Naive thymus-derived CD4-positive, alpha-beta T cell (primary cell): ENCODE results near the gene SEMA3A. TPM values are rescaled to one million over a fixed set of nuclear protein-coding genes. Genes with fewer than 3 reads are reported as not detected.
"Not testable (repeated sequence)": the region's sequence is repeated elsewhere in the genome, so short reads cannot be mapped to it uniquely, and the experiment has no call there.

Experiments used
- ATAC-seq: fragments of 150-1000 bp; cut with Tn5 transposase; 2 replicates; pipeline ENCODE4 v1.10.0; 2021; ENCODE audit warnings: mild to moderate bottlenecking, moderate library complexity
- CTCF ChIA-PET: fragments of 350-600 bp; sonication (Branson Sonifier 250); formaldehyde crosslinking; loops from one replicate; lab custom pipeline; 2021; ENCODE audit warnings: antibody characterized with exemption; lab: Charles Lee
- POLR2A ChIA-PET: fragments of 350-600 bp; sonication (Branson Sonifier 250); formaldehyde crosslinking; loops from one replicate; lab custom pipeline; 2021; ENCODE audit warnings: antibody characterized with exemption, inconsistent platforms; lab: Charles Lee
- DNase-seq, 9 donors: peaks; one replicate each; pipeline versions ENCODE4 v3.0.0 to v3.0.0-alpha.2; 2020 to 2022; ENCODE audit warnings: mixed read lengths in 1 of 9
- H3K27ac ChIP-seq: one replicate; pipeline ENCODE4 v1.7.0; 2013; ENCODE audit warnings: mild to moderate bottlenecking, low read depth, low read length, moderate library complexity
- H3K27me3 ChIP-seq, 2 donors: one replicate each; pipeline ENCODE4 v1.7.0; 2013; ENCODE audit warnings: low read length in 2 of 2, mild to moderate bottlenecking in 2 of 2, moderate library complexity in 2 of 2; ENCODE audit not compliant: control insufficient read depth in 2 of 2, insufficient read depth in 2 of 2
- H3K36me3 ChIP-seq, 3 experiments: 1 replicate in 2 of 3; 2 replicates in 1 of 3; pipeline ENCODE4 v1.7.0; 2013; ENCODE audit warnings: low read length in 3 of 3, mild to moderate bottlenecking in 3 of 3, moderate library complexity in 1 of 3; ENCODE audit not compliant: insufficient read depth in 3 of 3, control insufficient read depth in 2 of 3
- H3K4me1 ChIP-seq, 2 donors: one replicate each; pipeline ENCODE4 v1.7.0; 2013; ENCODE audit warnings: low read length in 2 of 2, mild to moderate bottlenecking in 2 of 2, moderate library complexity in 1 of 2; ENCODE audit not compliant: control insufficient read depth in 2 of 2, insufficient read depth in 2 of 2
- H3K4me3 ChIP-seq: 2 replicates; pipeline ENCODE4 v1.7.0; 2013; ENCODE audit warnings: mild to moderate bottlenecking, low read length
- H3K9me3 ChIP-seq, 3 experiments: 1 replicate in 2 of 3; 2 replicates in 1 of 3; pipeline ENCODE4 v1.7.0; 2013; ENCODE audit warnings: low read length in 3 of 3; ENCODE audit not compliant: control insufficient read depth in 2 of 3
- H3K27ac Mint-ChIP-seq, 9 donors: one replicate each; pipeline ENCODE4 v1.8.0; 2020 to 2022; ENCODE audit warnings: mixed read lengths in 9 of 9, mild to moderate bottlenecking in 8 of 9, moderate library complexity in 5 of 9, inconsistent platforms in 2 of 9
- H3K27me3 Mint-ChIP-seq, 5 donors: one replicate each; pipeline ENCODE4 v1.8.0; 2021 to 2022; ENCODE audit warnings: mixed read lengths in 5 of 5, mild to moderate bottlenecking in 1 of 5
- H3K36me3 Mint-ChIP-seq, 5 donors: one replicate each; pipeline ENCODE4 v1.8.0; 2020 to 2022; ENCODE audit warnings: mixed read lengths in 5 of 5, mild to moderate bottlenecking in 3 of 5, inconsistent platforms in 1 of 5
- H3K4me1 Mint-ChIP-seq, 7 donors: one replicate each; pipeline ENCODE4 v1.8.0; 2020 to 2022; ENCODE audit warnings: mixed read lengths in 7 of 7, mild to moderate bottlenecking in 3 of 7, inconsistent platforms in 1 of 7
- H3K4me3 Mint-ChIP-seq, 10 donors: one replicate each; pipeline ENCODE4 v1.8.0; 2020 to 2022; ENCODE audit warnings: mild to moderate bottlenecking in 10 of 10, mixed read lengths in 10 of 10, moderate library complexity in 6 of 10, inconsistent platforms in 2 of 10
- H3K9me3 Mint-ChIP-seq, 11 donors: one replicate each; pipeline ENCODE4 v1.8.0; 2020 to 2022; ENCODE audit warnings: mixed read lengths in 11 of 11, mild to moderate bottlenecking in 4 of 11, inconsistent platforms in 1 of 11, moderate library complexity in 1 of 11
- intact Hi-C, 2 donors: fragments of 100-400 bp; cut with micrococcal nuclease; formaldehyde crosslinking; loops; one replicate each; pipeline ENCODE4 v1.15.1; 2023
- polyA plus RNA-seq, 2 donors: library from polyadenylated mRNA; unstranded; fragments of 300-500 nt; fragmentation: Illumina TruSeq; gene quantifications; one replicate each; pipeline ENCODE4 v1.2.3, GENCODE V29; 2021
- total RNA-seq, 6 experiments: library from RNA in 5 of 6; stranded (reverse) in 5 of 6; gene quantifications; 1 replicate in 5 of 6; 2 replicates in 1 of 6; pipeline ENCODE4 v1.2.3 and lab custom pipeline; 2021 to 2026

Gene SEMA3A
- total and polyA plus RNA-seq, 7 experiments from 2014 or later, result 0.29 to 3.0 (median 1.3) TPM

- Mint-ChIP-seq H3K9me3 (peaks cover 0 to 5% (median 0%) of the 10 kb centered on the region in 11 donors), H3K36me3 (no peaks in the 10 kb centered on the region), H3K4me3 (no peak overlapping the region), H3K27ac (no peak overlapping the region), H3K27me3 (peaks cover 0 to 5% (median 0%) of the 10 kb centered on the region in 5 donors), H3K4me1 (peaks cover 0 to 6% (median 0%) of the 10 kb centered on the region in 7 donors)
- POLR2A ChIA-PET, result no interaction called here
- H3K27ac ChIP-seq, result no peak overlapping the region
- no peaks in the 10 kb centered on the region for H3K27me3 ChIP-seq
- no peak overlapping the region for H3K4me3 ChIP-seq
- H3K36me3 ChIP-seq, result no peaks in the 10 kb centered on the region
- ATAC-seq (no peak), DNase-seq (no peak)
- intact Hi-C loops, result no loop called here
- H3K4me1 ChIP-seq, result no peaks in the 10 kb centered on the region
- H3K9me3 ChIP-seq, result no peaks in the 10 kb centered on the region
- CTCF ChIA-PET, result no interaction called here
Measured at GRCh38 chr7:84216472-84216871, 21.9 kb upstream of the SEMA3A start.

- H3K4me1 Mint-ChIP-seq, intact Hi-C loops, H3K4me3 Mint-ChIP-seq, H3K27ac ChIP-seq, H3K36me3 Mint-ChIP-seq, H3K36me3 ChIP-seq, H3K27me3 Mint-ChIP-seq, H3K9me3 Mint-ChIP-seq, H3K9me3 ChIP-seq, CTCF ChIA-PET, H3K27ac Mint-ChIP-seq, H3K4me3 ChIP-seq, DNase-seq, H3K27me3 ChIP-seq, H3K4me1 ChIP-seq, ATAC-seq: not testable (repeated sequence)
- POLR2A ChIA-PET, result interaction anchor here (0.6 kb wide), 1 partner anchor 55 kb away, joined by 3 read pairs; no protein-coding TSS in a partner anchor
Measured at GRCh38 chr7:84214757-84215156, 20.2 kb upstream of the SEMA3A start.

- H3K27me3 ChIP-seq, result no peaks in the 10 kb centered on the region
- no peaks in the 10 kb centered on the region for H3K4me1 Mint-ChIP-seq
- POLR2A ChIA-PET, result no interaction called here
- H3K4me3 Mint-ChIP-seq, result no peak overlapping the region
- H3K27ac ChIP-seq, result no peak overlapping the region
- no peaks in the 10 kb centered on the region for H3K36me3 ChIP-seq
- H3K4me3 ChIP-seq, result no peak overlapping the region
- ATAC-seq (no peak), DNase-seq (no peak)
- no peaks in the 10 kb centered on the region for H3K4me1 ChIP-seq
- H3K27ac Mint-ChIP-seq, result no peak overlapping the region
- peaks cover 0 to 1% (median 0%) of the 10 kb centered on the region in 5 donors for H3K27me3 Mint-ChIP-seq
- peaks cover 0 to 1% (median 0%) of the 10 kb centered on the region in 11 donors for H3K9me3 Mint-ChIP-seq
- CTCF ChIA-PET, result no interaction called here
- H3K9me3 ChIP-seq, result no peaks in the 10 kb centered on the region
- H3K36me3 Mint-ChIP-seq, result no peaks in the 10 kb centered on the region
- intact Hi-C loops, result no loop called here
Measured at GRCh38 chr7:84210301-84210700, 15.7 kb upstream of the SEMA3A start.

- CTCF ChIA-PET, result no interaction called here
- Histone ChIP-seq H3K36me3 (no peaks in the 10 kb centered on the region), H3K4me3 (no peak overlapping the region), H3K9me3 (no peaks in the 10 kb centered on the region), H3K27ac (no peak overlapping the region), H3K27me3 (no peaks in the 10 kb centered on the region), H3K4me1 (no peaks in the 10 kb centered on the region)
- intact Hi-C loops, result no loop called here
- no peak for ATAC-seq
- Mint-ChIP-seq H3K36me3 (no peaks in the 10 kb centered on the region), H3K27ac (no peak overlapping the region), H3K4me3 (no peak overlapping the region), H3K9me3 (no peaks in the 10 kb centered on the region), H3K27me3 (no peaks in the 10 kb centered on the region), H3K4me1 (no peaks in the 10 kb centered on the region)
- POLR2A ChIA-PET, result no interaction called here
- DNase-seq, result no peak
Measured at GRCh38 chr7:84209006-84209405, 14.4 kb upstream of the SEMA3A start.

GRCh38 chr7:84207615-84208014 lies 13.0 kb upstream of the SEMA3A start:
- Mint-ChIP-seq H3K27me3 (no peaks in the 10 kb centered on the region), H3K9me3 (no peaks in the 10 kb centered on the region), H3K4me3 (no peak overlapping the region), H3K4me1 (no peaks in the 10 kb centered on the region), H3K36me3 (no peaks in the 10 kb centered on the region), H3K27ac (no peak overlapping the region)
- H3K4me3 ChIP-seq, result no peak overlapping the region
- ChIA-PET POLR2A (no interaction called here), CTCF (no interaction called here)
- DNase-seq, result no peak
- H3K27me3 ChIP-seq, result no peaks in the 10 kb centered on the region
- no peak overlapping the region for H3K27ac ChIP-seq
- no peak for ATAC-seq
- intact Hi-C loops, result no loop called here
- H3K4me1 ChIP-seq, result no peaks in the 10 kb centered on the region
- no peaks in the 10 kb centered on the region for H3K9me3 ChIP-seq
- no peaks in the 10 kb centered on the region for H3K36me3 ChIP-seq

- Histone ChIP-seq H3K27ac (no peak overlapping the region), H3K36me3 (no peaks in the 10 kb centered on the region), H3K9me3 (no peaks in the 10 kb centered on the region), H3K4me3 (no peak overlapping the region), H3K4me1 (no peaks in the 10 kb centered on the region), H3K27me3 (no peaks in the 10 kb centered on the region)
- intact Hi-C loops, result no loop called here
- ATAC-seq (no peak), DNase-seq (no peak)
- Mint-ChIP-seq H3K36me3 (no peaks in the 10 kb centered on the region), H3K27me3 (no peaks in the 10 kb centered on the region), H3K9me3 (no peaks in the 10 kb centered on the region), H3K4me1 (no peaks in the 10 kb centered on the region), H3K4me3 (no peak overlapping the region), H3K27ac (no peak overlapping the region)
- ChIA-PET CTCF (no interaction called here), POLR2A (no interaction called here)
Measured at GRCh38 chr7:84207025-84207424, 12.4 kb upstream of the SEMA3A start.

GRCh38 chr7:84204655-84205054 lies 10.1 kb upstream of the SEMA3A start:
- no peak overlapping the region for H3K4me3 ChIP-seq
- ATAC-seq (no peak), DNase-seq (no peak)
- Mint-ChIP-seq H3K9me3 (no peaks in the 10 kb centered on the region), H3K4me1 (no peaks in the 10 kb centered on the region), H3K27me3 (no peaks in the 10 kb centered on the region), H3K27ac (no peak overlapping the region), H3K36me3 (no peaks in the 10 kb centered on the region), H3K4me3 (no peak overlapping the region)
- H3K36me3 ChIP-seq, result no peaks in the 10 kb centered on the region
- POLR2A ChIA-PET, result no interaction called here
- no peaks in the 10 kb centered on the region for H3K9me3 ChIP-seq
- intact Hi-C loops, result no loop called here
- no peaks in the 10 kb centered on the region for H3K27me3 ChIP-seq
- no peaks in the 10 kb centered on the region for H3K4me1 ChIP-seq
- CTCF ChIA-PET, result no interaction called here
- H3K27ac ChIP-seq, result no peak overlapping the region
